NCI-H524 treated with DMSO at 0.1 percent for 48 hours (cell line): ENCODE measurements around the gene OR5H14.
"Not testable (repeated sequence)": the region's sequence is repeated elsewhere in the genome, so short reads cannot be mapped to it uniquely, and the experiment has no call there.

Source experiments
- DNase-seq: peaks from one replicate; lab custom pipeline; 2025; lab: John Stamatoyannopoulos, UW

The OR5H14 gene

DNA sequence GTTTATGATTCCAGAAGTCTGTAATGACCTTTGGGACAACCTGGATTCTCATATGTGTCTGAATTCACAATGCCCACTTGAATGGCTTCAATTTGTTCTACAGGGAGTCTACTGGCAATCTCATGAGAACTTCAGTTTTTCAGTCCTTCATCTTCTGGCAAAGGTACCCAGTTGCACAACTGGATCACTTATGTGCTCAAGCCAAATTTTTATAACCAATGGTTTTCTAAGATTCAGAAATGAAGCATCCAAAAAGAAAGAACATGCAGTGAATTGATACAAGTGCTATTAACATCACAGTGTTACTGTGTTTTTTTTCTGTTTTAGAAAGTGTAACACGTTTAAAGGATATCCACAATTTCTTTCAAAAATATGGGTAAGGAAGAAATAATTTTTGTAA is at the start of gene OR5H14:
Gene OR5H14 (plus strand): TSS at position 301 of the 400 bp plus-strand sequence. CDS start 1,907 bp downstream, outside the sequence.
- no peak for DNase-seq

DNA sequence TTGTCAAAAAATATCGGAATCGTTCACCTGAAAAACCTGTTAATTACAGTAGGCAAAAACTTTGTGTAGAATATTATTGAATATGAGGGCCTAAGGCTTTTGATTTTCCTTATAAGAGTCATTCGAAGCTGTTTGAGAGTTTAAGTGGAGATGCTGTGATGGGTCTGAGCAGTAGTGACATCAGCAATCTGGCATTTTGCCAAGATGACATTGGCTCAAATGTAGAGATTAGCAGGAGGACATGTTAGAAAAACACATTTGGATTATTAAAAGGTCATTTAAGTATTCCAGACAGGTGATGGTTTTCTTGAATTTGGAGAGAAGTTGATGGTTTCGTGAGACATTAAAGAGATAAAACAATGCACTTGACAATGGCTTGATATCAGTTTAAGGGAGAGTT is 47.4 kb upstream of the OR5H14 start:
- no peak for DNase-seq

DNA sequence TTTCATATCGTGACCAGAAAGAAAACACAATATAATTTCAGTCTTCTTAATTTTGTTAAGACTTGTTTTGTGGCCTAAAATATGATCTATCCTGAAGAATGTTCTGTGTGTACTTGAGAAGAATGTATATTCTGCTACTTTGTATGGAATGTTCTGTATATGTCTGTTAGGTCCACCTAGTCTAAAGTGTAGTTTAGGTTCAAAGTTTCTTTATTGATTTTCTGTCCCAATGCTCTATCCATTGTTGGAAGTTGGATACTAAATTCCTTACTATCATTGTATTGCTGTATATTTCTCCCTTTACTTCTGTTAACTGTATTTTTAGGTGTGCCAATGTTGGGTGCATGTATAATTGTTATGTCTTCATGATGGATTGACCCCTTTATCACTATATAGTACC is 39.1 kb upstream of the OR5H14 start:
- DNase-seq = no peak

DNA sequence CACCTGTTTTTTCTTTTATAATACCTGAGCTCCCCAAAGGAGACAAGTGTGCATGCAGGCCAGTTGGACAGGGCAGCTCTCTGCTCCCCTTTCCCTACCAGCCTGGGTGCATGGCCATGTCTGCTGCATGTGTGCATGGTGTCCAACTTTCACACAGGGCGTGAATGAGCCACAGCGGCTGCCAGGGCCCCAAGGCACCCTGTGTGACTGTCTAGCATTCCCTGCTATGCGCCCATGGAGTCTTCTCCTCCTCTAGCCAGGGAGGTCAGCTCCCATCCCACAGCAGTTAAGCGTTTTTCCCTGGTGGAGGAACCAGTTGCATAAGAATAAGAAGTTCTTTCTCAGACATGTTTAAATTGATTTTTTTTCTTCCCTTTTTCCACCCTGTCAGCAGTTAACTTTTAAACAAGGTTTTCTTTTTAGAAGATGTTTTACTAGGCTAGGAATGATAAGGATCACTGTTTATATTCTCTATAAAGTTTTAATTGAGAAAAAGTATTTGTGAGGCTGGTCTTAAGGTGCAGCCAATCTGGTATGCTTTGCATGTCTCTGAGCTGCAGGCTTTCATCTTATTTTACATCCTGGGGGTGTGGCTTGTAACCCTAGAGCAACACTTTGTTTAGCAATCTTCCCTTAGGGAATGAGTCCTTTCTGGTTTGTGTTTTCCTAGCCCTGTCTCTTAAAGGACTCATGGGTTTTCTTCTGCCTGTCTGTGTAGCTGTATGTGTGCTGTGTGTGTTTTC is 37.3 kb upstream of the OR5H14 start:
- no peak for DNase-seq

DNA sequence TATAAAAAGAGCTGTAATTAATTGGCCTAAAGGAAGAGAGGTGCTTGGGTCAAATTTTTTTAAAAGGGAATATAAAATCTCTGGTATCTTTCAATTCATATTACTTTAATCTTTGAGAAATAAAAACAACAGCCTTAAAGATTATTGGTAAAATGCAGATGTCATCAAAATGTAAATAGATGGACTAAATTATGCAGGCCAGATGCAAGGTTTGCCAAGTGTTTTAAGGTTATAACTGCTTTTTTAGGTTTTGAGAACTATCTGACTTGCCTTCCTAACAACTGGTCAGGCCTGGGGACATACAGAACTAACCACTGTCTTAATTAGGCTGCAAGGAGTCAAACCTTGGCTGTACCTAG is 36.8 kb upstream of the OR5H14 start:
- no peak for DNase-seq

DNA sequence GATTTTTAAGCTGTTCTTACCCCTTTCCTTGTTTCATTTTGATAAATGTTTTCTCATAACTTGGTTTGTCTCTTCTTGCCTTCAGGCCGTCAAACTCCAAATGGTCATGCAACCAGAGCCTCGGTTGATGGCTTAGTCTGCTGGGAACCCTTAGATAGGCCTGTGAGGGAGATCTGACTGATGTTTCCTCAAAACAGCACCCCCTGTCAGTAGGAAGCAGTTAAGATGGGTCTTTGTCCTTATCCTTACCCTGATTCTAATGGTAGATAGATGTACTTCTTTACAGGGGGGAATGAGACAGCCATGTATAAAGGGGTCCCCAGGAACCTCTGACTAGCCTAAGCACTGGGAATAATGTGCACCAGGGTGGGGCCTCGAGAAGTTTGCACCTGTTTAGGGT is 33.0 kb upstream of the OR5H14 start:
- no peak for DNase-seq

DNA sequence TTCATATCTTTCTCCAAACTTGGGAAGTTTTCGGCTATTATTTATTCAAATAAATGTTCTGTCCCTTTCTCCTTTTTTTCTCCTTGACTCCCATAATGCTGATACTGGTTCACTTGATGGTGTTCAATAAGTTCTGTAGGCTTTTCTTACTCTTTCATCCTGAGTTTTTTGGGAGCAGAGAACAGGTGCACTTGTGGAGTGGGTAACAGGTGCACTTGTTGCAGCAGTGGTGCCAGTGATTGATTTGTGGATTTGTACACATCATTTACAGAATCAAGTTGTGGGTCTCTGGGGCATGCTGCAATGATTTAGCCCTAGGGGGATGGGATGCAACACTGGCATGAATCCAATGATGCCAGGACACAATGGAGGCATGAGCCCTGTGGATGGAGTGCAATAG is 31.6 kb upstream of the OR5H14 start:
- no peak for DNase-seq

DNA sequence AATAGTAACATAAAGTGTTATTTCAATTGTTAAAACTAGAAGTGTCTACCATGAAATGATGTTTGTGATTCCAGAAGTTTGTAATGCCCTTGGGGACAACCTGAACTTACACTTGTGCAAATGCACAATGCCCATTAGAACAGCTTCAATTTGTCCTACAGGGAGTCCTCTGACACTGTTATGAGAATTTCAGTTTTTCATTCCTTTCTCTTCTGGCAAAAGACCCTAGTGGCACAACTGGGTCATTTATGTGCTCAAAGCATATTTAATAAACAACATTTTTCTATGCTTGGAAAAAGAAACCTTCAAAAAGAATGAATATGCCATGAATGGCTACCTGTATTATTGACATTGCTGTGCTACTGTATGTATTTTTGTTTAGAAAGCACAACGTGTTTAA is 16.9 kb upstream of the OR5H14 start, which contains the start of gene OR5H1:
Gene OR5H1 (plus strand): TSS at position 301 of the 400 bp plus-strand sequence. CDS start 1,977 bp downstream, outside the sequence.
- DNase-seq = no peak

DNA sequence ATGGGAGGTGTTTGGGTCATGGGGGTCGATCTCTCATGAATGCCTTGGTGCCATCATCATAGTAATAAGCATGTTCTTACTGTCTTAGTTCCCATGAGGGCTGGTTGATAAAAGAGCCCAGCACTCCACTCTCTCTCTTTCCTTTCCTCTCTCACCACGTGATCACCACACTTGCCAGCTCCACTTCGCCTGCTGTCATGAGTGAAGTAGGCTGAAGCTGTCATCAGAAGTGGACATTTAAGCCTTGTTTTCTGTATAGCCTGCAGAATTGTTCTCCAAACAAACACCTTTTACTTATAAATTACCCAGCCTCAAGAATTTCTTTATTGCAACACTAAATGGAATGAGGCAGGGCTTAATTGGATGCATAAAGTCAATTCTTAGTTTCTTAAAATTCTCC is 10.6 kb upstream of the OR5H14 start:
- no peak for DNase-seq

DNA sequence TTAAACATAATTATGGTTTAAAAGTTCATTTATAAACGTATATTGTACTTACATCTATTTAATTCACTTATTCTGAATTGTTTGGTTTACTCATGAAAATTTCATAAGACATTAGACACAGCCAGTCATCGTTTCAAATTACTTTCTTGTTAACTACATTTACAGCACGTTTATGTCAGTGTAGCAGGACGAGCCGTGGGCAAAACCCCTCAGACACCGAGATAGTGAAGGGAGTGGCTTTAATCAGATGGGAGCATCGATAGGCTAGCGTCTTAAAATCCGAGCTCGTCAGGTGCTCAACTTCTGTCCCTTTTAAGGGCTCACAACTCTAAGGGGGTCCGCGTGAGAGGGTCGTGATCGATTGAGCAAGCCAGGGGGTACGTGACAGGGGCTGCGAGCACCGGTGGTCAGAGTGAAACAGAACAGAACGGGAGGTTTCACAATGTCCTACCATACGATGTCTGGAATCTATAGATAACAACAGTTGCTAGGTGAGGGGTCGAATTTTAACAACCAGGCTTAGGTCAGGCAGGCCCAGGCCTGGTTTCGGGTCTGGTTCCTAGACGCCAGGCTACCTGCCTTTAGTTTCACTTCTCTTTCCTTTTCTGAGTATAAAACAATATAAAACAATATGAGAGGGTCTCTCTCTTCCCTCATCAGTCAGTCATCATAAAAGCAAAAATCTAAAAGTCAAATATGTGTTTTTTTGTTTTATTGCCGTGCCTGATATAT is 9.3 kb upstream of the OR5H14 start:
- DNase-seq = not testable (repeated sequence)

DNA sequence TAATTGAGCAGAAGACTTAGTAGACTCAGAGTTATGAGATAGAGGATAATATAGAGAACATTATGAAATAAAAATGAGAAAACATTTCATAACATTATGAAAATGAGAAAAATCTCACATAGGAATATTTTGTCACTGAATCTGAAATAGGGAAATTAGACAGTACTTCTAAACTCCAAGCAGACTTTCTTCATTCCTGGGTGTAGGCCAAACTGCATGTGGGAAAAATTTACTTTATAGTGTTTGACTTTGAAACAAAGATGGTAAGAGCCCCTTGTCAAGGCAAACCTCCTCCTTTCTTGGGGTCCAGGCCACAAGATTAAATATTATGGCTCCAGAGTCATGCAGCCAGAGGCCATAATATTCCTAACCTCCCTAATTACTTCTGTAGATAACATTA is 6.7 kb upstream of the OR5H14 start:
- no peak for DNase-seq

DNA sequence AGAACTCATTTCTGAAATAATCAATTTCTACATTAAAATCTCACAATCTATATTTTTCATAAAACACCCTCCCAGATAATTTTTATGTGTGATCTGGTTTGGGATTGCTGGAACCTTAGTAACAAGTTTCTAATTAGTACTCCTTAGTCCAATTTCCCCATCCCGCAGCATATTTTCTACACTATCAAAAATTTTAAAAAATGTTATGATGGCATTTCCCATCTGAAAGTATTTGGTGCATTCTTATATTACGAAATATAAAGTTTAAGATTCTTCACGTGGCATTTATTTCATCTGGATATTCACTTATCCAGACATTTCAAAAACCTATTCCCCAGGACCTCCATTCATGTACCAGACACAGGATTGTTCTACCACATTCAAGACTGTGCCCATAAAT is 1.5 kb downstream of the OR5H14 start:
- no peak for DNase-seq

DNA sequence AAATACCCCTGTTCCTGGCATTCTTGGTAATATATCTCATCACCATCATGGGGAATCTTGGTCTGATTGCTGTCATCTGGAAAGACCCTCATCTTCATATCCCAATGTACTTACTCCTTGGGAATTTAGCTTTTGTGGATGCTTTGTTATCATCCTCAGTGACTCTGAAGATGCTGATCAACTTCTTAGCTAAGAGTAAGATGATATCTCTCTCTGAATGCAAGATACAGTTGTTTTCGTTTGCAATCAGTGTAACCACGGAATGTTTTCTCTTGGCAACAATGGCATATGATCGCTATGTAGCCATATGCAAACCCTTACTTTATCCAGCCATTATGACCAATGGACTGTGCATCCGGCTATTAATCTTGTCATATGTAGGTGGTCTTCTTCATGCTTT is 2.2 kb downstream of the OR5H14 start:
- DNase-seq = not testable (repeated sequence)

DNA sequence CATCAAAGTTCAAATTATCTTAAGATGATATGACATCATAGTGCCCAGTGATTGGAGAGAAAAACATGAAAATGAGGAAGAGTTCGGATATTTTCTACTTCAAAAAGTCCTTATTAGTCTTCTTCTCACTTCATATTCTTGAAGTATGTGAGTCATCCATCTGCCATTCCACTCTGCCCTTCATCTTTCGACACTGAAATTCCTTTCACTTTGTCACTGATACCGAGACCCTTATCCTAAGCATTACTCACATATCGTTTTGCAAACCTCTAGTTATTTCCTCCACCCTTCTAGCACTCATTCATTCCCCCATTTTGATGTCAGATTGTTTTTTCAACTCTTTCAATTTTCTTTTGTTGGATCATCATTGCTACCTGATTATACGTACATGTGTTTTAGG is 4.0 kb downstream of the OR5H14 start:
- no peak for DNase-seq

DNA sequence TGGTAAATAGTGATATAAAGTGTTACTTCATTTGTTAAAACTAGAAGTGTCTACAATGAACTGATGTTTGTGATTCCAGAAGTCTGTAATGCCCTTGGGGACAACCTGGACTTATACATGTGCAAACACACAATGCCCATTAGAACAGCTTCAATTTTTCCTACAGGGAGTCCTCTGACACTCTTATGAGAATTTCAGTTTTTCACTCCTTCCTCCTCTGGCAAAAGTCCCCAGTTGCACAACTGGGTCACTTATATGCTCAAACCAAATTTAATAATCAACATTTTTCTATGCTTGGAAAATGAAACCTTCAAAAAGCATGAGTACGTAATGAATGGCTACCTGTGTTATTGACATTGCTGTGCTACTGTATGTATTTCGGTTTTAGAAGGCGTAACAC is 19.1 kb downstream of the OR5H14 start, which contains the start of gene OR5H15:
Gene OR5H15 (plus strand): TSS at position 301 of the 400 bp plus-strand sequence. CDS start 2,004 bp downstream, outside the sequence.
- no peak for DNase-seq

DNA sequence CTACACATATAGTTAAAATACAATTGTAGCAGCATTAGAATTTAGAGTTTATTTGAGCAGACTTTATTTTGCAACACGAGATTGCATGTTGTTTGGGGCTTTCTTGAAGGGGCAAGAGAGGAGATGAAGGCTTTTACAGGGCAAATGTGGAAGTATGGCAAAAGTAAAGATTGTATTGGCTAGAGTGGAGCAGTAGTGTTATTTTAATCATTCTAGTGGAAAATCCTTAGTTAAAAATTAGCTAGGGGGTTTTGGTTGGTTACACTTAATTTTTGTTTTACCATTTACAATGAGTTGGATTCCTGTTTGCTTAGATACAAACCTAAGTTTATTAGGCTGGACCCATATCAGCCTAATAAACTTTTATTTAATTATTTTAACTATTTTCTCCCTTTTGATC is 23.8 kb downstream of the OR5H14 start:
- DNase-seq = no peak

DNA sequence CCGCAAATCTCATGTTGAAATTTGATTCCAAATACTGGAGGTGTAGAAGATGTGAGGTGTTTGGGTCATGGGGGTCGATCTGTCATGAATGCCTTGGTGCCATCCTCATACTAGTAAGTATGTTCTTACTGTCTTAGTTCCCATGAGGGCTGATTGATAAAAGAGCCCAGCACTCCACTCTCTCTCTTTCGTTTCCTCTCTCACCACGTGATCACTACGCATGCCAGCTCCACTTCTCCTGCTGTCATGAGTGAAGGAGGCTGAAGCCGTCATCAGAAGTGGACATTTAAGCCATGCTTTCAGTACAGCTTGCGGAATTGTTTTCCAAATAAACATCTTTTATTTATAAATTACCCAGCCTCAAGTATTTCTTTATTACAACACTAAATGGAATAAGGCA is 25.3 kb downstream of the OR5H14 start:
- DNase-seq = peak; percentile 10

DNA sequence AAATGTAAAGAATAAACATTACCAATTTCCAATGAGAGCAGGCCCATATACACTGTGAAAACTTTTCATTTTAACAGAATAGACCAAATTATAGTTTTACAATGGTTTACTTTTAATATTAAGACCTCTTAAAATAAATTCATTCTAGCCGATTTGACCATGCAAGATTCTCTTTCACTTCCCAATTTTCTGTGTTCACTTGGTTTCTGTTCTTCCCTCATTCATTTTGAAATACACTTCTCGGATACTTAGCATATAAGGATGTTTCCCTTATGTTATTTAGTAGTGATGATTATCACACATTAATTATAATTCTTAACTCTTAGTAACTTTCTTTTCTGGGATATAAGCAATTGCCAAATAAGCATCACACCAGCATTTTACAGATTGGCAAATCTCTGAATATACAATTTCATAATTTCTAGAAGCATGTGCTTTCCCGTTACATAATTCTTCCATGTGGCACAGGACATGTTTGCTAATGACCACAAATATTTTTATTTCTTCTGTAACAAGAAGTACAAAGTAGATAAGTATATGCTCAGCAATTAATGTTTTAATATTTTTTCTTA is 33.1 kb downstream of the OR5H14 start:
- DNase-seq = no peak

DNA sequence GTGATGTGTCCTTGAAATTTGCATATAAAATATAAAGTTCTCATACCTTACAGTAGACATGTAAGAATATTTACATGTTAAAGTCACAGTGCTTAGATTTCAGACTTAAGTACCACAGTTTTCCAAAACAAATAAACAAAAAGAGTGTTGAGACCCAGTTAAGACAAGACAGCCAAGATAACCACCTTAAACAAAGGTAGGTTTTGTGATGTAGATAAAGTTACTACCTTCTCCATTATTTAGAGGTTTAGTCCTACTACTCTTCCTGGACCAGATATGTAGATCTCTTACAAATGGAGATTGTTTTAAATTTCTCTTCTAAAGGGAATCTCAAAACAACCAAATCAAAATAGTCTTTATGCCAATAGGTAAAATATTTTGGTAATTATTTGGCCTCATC is 34.9 kb downstream of the OR5H14 start:
- no peak for DNase-seq

DNA sequence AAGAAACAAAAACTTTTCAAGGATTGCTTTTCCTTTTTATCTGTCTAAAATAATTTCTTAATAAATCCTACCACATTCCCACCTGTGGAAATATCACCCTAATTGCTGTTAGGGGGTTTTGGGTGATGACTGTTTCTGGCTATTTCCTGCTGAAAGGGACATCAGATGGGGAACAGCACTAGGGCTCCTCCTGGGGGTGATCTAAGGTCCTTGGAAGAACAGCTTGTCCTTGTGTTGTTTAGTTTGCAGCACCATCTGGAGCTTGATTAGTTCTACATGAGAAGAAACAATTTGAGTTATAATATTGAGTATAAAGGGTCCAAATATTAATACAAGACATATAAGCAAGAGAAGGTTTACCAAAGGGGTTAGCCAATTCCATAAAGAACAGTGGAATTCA is 37.9 kb downstream of the OR5H14 start:
- no peak for DNase-seq

DNA sequence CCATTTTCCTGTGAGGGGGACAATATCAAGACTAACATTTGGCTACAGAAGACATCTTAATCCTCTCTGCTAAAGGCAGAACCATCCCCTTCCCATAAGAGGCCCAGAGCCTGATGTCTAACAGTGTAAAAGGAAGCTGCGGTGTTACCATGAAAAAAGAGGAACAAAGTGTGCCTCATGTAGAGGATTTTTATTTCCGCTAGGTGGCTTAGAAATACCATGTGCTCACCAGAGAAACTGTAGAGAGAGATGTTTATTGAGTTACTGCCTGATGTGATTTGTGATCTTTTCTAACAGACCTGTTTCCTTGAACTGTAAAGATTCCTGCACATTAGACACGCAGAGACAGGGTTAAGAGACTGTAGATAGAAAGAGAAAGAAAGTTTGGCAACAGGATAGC is 41.3 kb downstream of the OR5H14 start:
- DNase-seq = no peak

DNA sequence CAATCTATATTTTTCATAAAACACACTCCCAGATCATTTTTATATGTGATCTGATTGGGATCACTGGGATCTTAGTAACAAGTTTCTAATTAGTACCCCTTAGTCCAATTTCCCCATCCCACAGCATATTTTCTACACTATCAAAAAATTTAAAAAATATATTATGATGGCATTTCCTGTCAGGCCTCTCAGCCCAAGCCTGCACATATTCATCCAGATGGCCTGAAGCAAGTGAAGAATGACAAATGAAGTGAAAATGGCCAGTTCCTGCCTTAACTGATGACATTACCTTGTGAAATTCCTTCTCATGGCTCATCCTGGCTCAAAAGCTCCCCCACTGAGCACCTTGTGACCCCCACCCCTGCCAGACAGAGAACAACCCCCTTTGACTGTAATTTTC is 43.6 kb downstream of the OR5H14 start:
- not testable (repeated sequence) for DNase-seq

DNA sequence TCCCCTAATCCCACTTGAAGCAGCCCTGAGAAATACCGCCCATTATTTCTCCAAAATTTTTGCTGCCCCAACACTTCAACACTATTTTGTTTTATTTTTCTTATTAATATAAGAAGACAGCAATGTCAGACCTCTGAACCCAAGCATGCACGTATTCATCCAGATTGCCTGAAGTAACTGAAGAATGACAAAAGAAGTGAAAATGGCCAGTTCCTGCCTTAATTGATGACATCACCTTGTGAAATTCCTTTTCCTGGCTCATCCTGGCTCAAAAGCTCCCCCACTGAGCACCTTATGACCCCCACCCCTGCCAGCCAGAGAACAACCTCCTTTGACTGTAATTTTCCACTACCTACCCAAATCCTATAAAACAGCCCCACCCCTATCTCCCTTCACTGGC is 49.0 kb downstream of the OR5H14 start:
- DNase-seq = not testable (repeated sequence)
